ENCODE results near the gene TXN2. TPM values are rescaled to one million over a fixed set of nuclear protein-coding genes. Genes with fewer than 3 reads are reported as not detected.

TXN2 gene
- total and polyA plus RNA-seq, 3 experiments from 2014 or later: 122 to 127 (median 126) TPM

GRCh38 chr22:36467946-36468345, 13.5 kb downstream of the TXN2 start:
- peak overlapping the region in 2 of 8 donors; percentile 29 to 45 for H3K27ac Mint-ChIP-seq
- peaks cover 21% of the 10 kb centered on the region for H3K4me1 ChIP-seq (ENCODE audit: insufficient read depth, low read length)
- POLR2A ChIA-PET: no interaction called here
- peaks cover 13 to 23% (median 14%) of the 10 kb centered on the region in 3 donors for H3K4me1 Mint-ChIP-seq
- CTCF ChIA-PET: interaction anchor here (0.9 to 6.0 kb wide), 6 partner anchors 63 to 179 kb away, joined by 3 to 116 read pairs (median 4); no protein-coding TSS in a partner anchor
- H3K9me3 Mint-ChIP-seq: no peaks in the 10 kb centered on the region
- no peaks in the 10 kb centered on the region for H3K27me3 ChIP-seq (ENCODE audit: insufficient read depth, low read length, poor library complexity, severe bottlenecking)
- DNase-seq: no peak
- H3K36me3 Mint-ChIP-seq: peaks cover 0 to 37% (median 2%) of the 10 kb centered on the region in 3 donors
- no peak overlapping the region for H3K4me3 Mint-ChIP-seq
- H3K27me3 Mint-ChIP-seq: no peaks in the 10 kb centered on the region
- peak overlapping the region; percentile 20 for H3K27ac ChIP-seq (ENCODE audit: low read depth, low read length)
- H3K4me3 ChIP-seq (ENCODE audit: low read length): no peak overlapping the region
- no peaks in the 10 kb centered on the region for H3K9me3 ChIP-seq (ENCODE audit: low read length)
- H3K36me3 ChIP-seq (ENCODE audit: insufficient read depth, low read length): peaks cover 4% of the 10 kb centered on the region

DNA sequence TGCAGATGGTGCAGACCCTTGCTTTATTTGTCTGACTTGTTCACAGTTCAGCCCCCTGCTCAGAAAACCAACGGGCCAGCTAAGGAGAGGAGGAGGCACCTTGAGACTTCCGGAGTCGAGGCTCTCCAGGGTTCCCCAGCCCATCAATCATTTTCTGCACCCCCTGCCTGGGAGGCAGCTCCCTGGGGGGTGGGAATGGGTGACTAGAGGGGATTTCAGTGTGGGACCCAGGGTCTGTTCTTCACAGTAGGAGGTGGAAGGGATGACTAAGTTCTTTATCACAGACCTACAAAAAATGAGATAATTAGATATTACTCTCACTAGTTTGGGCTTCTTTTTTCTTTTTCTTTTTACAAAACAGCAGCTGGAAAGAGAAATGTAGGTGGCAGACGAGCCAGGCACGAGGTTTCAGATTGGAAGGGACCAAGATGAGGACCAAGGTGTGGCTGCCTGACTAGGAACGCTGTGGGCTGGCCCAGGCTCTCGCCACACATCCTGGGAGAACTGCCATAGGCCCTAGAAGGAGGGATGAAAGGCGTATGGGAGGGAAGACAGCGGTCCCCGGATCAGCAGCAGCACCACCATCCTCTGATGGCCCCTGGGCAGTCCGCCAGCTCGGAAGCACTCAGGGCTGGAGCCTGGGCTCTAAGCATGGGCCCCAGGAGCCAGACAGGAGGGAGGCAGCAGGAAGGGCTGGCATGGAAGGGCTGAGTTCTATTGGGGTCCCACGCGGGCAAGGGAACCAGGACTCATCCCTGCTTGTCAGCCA, 14.2 kb downstream of the TXN2 start:
- Mint-ChIP-seq H3K27me3 (no peaks in the 10 kb centered on the region), H3K4me1 (peaks cover 13 to 23% (median 14%) of the 10 kb centered on the region in 3 donors), H3K9me3 (no peaks in the 10 kb centered on the region), H3K27ac (peak overlapping the region; percentile 31 to 80 (median 61)), H3K4me3 (no peak overlapping the region), H3K36me3 (peaks cover 0 to 30% (median 2%) of the 10 kb centered on the region in 3 donors)
- peaks cover 4% of the 10 kb centered on the region for H3K36me3 ChIP-seq (ENCODE audit: insufficient read depth, low read length)
- no peak overlapping the region for H3K4me3 ChIP-seq (ENCODE audit: low read length)
- ChIA-PET CTCF (interaction anchor here (0.9 to 6.0 kb wide), 4 partner anchors 90 to 178 kb away, joined by 3 to 116 read pairs (median 8); no protein-coding TSS in a partner anchor), POLR2A (interaction anchor here (1.3 kb wide), 1 partner anchor 139 kb away, joined by 3 read pairs; no protein-coding TSS in a partner anchor)
- peaks cover 21% of the 10 kb centered on the region for H3K4me1 ChIP-seq (ENCODE audit: insufficient read depth, low read length)
- no peaks in the 10 kb centered on the region for H3K27me3 ChIP-seq (ENCODE audit: insufficient read depth, low read length, poor library complexity, severe bottlenecking)
- H3K27ac ChIP-seq (ENCODE audit: low read depth, low read length): no peak overlapping the region
- no peaks in the 10 kb centered on the region for H3K9me3 ChIP-seq (ENCODE audit: low read length)
- no peak for DNase-seq

- Histone ChIP-seq H3K9me3 (ENCODE audit: low read length) (no peaks in the 10 kb centered on the region), H3K4me3 (ENCODE audit: low read length) (no peak overlapping the region), H3K27ac (ENCODE audit: low read depth, low read length) (no peak overlapping the region), H3K36me3 (ENCODE audit: insufficient read depth, low read length) (peaks cover under 1% of the 10 kb centered on the region), H3K4me1 (ENCODE audit: insufficient read depth, low read length) (peaks cover 21% of the 10 kb centered on the region), H3K27me3 (ENCODE audit: insufficient read depth, low read length, poor library complexity, severe bottlenecking) (no peaks in the 10 kb centered on the region)
- Mint-ChIP-seq H3K4me3 (no peak overlapping the region), H3K27me3 (no peaks in the 10 kb centered on the region), H3K4me1 (peaks cover 13 to 23% (median 14%) of the 10 kb centered on the region in 3 donors), H3K27ac (peak overlapping the region in 5 of 8 donors; percentile 2 to 80 (median 24)), H3K36me3 (peaks cover 0 to 21% (median 0%) of the 10 kb centered on the region in 3 donors), H3K9me3 (no peaks in the 10 kb centered on the region)
- POLR2A ChIA-PET: interaction anchor here (1.3 kb wide), 1 partner anchor 138 kb away, joined by 3 read pairs; no protein-coding TSS in a partner anchor
- CTCF ChIA-PET: interaction anchor here (2.7 kb wide), 1 partner anchor 165 kb away, joined by 12 read pairs; no protein-coding TSS in a partner anchor
- DNase-seq: no peak
These were observed 15.2 kb downstream of the TXN2 start for GRCh38 chr22:36466258-36466657.

DNA sequence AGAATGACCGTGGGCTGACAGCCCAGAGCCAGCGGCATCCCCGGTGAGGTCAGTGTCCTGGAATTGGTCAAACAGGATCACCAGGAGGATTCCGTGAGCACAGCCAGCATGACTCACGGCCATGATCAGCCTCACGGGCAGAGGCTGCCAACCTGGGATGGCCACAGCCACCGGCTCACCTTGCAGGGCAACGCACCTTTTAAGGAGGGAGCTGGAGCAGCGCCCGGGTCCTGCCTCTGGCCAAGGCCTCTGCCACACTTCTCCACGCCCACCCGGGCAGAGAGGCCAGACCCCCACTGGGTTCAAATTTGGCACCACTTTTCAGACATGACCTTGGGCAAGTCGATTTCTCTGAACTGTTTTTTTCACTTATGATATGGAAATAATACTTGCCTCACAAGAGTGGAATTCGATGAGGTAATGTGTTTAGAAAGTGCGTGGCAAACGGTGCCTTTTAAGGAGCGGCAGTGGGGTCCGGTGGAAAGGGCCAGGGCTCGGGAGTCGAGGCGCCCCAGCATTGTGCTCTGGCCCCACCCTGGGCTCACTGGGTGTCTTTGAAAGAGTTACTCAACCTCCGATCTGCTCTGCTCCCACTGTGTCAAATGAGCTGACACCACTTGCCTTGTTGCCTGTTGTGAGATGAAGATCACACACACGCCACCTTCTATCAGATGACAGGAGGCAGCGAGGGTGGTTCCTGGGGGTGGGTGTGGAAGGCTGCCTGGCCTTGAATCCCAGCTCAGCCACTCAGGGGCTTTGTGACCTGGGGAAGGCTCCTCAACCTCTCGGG, 16.0 kb downstream of the TXN2 start:
- peaks cover 18% of the 10 kb centered on the region for H3K4me1 ChIP-seq (ENCODE audit: insufficient read depth, low read length)
- H3K9me3 ChIP-seq (ENCODE audit: low read length): no peaks in the 10 kb centered on the region
- H3K27me3 ChIP-seq (ENCODE audit: insufficient read depth, low read length, poor library complexity, severe bottlenecking): no peaks in the 10 kb centered on the region
- H3K27ac ChIP-seq (ENCODE audit: low read depth, low read length): no peak overlapping the region
- Mint-ChIP-seq H3K4me3 (no peak overlapping the region), H3K27me3 (no peaks in the 10 kb centered on the region), H3K27ac (peak overlapping the region in 5 of 8 donors; percentile 27 to 58 (median 47)), H3K36me3 (peaks cover 0 to 15% (median 0%) of the 10 kb centered on the region in 3 donors), H3K9me3 (no peaks in the 10 kb centered on the region), H3K4me1 (peaks cover 12 to 20% (median 13%) of the 10 kb centered on the region in 3 donors)
- ChIA-PET POLR2A (interaction anchor here (1.3 kb wide), 1 partner anchor 137 kb away, joined by 3 read pairs; no protein-coding TSS in a partner anchor), CTCF (interaction anchor here (2.7 kb wide), 1 partner anchor 165 kb away, joined by 12 read pairs; no protein-coding TSS in a partner anchor)
- H3K4me3 ChIP-seq (ENCODE audit: low read length): no peak overlapping the region
- no peaks in the 10 kb centered on the region for H3K36me3 ChIP-seq (ENCODE audit: insufficient read depth, low read length)
- no peak for DNase-seq

DNA sequence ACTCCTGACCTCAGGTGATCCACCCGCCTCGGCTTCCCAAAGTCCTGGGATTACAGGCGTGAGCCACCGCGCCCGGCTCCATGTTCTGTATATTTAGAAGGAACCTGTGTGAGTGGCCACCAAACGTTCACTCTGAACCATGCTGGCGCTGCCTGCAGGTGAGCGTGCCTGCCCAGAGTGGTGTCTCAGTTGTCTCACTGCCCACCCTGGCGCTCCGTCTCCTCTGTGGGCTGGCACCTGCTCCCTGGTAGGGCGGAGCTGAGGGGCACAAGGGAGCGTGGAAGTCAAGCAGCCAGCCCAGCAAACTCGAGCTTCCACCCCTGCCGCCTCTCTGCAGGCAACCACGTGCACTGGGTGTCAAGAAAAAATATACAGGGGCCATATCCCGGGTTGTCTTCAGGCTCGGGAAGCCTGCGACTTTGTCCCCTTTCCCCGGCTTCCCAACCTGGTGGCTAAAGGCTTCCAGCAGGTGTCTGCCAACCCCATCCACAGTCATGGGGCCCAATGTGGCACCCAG, 16.7 kb downstream of the TXN2 start:
- ChIA-PET CTCF (interaction anchor here (2.7 kb wide), 1 partner anchor 164 kb away, joined by 12 read pairs; no protein-coding TSS in a partner anchor), POLR2A (interaction anchor here (0.6 to 0.8 kb wide), 2 partner anchors 10 to 149 kb away, joined by 3 read pairs; no protein-coding TSS in a partner anchor)
- H3K9me3 Mint-ChIP-seq: no peaks in the 10 kb centered on the region
- peaks cover 12% of the 10 kb centered on the region for H3K4me1 ChIP-seq (ENCODE audit: insufficient read depth, low read length)
- no peaks in the 10 kb centered on the region for H3K9me3 ChIP-seq (ENCODE audit: low read length)
- H3K4me1 Mint-ChIP-seq: peaks cover 5 to 13% (median 7%) of the 10 kb centered on the region in 3 donors
- H3K27ac ChIP-seq (ENCODE audit: low read depth, low read length): no peak overlapping the region
- H3K36me3 Mint-ChIP-seq: peaks cover 0 to 15% (median 0%) of the 10 kb centered on the region in 3 donors
- no peak overlapping the region for H3K4me3 Mint-ChIP-seq
- H3K4me3 ChIP-seq (ENCODE audit: low read length): no peak overlapping the region
- H3K27me3 Mint-ChIP-seq: no peaks in the 10 kb centered on the region
- H3K36me3 ChIP-seq (ENCODE audit: insufficient read depth, low read length): no peaks in the 10 kb centered on the region
- DNase-seq: no peak
- no peaks in the 10 kb centered on the region for H3K27me3 ChIP-seq (ENCODE audit: insufficient read depth, low read length, poor library complexity, severe bottlenecking)
- peak overlapping the region in 1 of 8 donors; percentile 69 for H3K27ac Mint-ChIP-seq

- H3K4me1 ChIP-seq (ENCODE audit: insufficient read depth, low read length): peaks cover 12% of the 10 kb centered on the region
- CTCF ChIA-PET: interaction anchor here (1.0 to 2.5 kb wide), 3 partner anchors 23 to 163 kb away, joined by 3 to 8 read pairs (median 3); no protein-coding TSS in a partner anchor
- Mint-ChIP-seq H3K9me3 (no peaks in the 10 kb centered on the region), H3K4me3 (no peak overlapping the region), H3K27me3 (no peaks in the 10 kb centered on the region), H3K4me1 (peaks cover 5 to 12% (median 5%) of the 10 kb centered on the region in 3 donors), H3K36me3 (peaks cover 0 to 15% (median 0%) of the 10 kb centered on the region in 3 donors), H3K27ac (peak overlapping the region in 1 of 8 donors; percentile 29)
- no peaks in the 10 kb centered on the region for H3K9me3 ChIP-seq (ENCODE audit: low read length)
- H3K4me3 ChIP-seq (ENCODE audit: low read length): no peak overlapping the region
- H3K27ac ChIP-seq (ENCODE audit: low read depth, low read length): no peak overlapping the region
- no peaks in the 10 kb centered on the region for H3K36me3 ChIP-seq (ENCODE audit: insufficient read depth, low read length)
- H3K27me3 ChIP-seq (ENCODE audit: insufficient read depth, low read length, poor library complexity, severe bottlenecking): no peaks in the 10 kb centered on the region
- no peak for DNase-seq
- POLR2A ChIA-PET: interaction anchor here (1.2 kb wide), 1 partner anchor 12 kb away, joined by 3 read pairs; no protein-coding TSS in a partner anchor
These were observed 17.7 kb downstream of the TXN2 start for GRCh38 chr22:36463783-36464184.
